Neural cell (in vitro differentiated cells): ENCODE measurements around the gene JMJD1C. TPM values are rescaled to one million over a fixed set of nuclear protein-coding genes. Genes with fewer than 3 reads are reported as not detected.

Experiments used
- H2AFZ ChIP-seq: fragments of 200-600, 300-800 bp; sonication (generic), shearing (Covaris generic); 2 replicates; pipeline ENCODE4 v1.6.0; 2014; ENCODE audit warnings: low read depth, mild to moderate bottlenecking, antibody characterized with exemption, low read length, moderate library complexity
- H3F3A ChIP-seq: fragments of 200-600 bp; shearing (Covaris generic); 2 replicates; pipeline ENCODE4 v1.6.1; 2016; ENCODE audit warnings: mild to moderate bottlenecking, moderate library complexity, mixed read lengths, antibody characterized with exemption, low read length; ENCODE audit not compliant: insufficient read depth, poor library complexity, severe bottlenecking
- H3K27ac ChIP-seq: fragments of 200-600, 300-800 bp; sonication (generic), shearing (Covaris generic); 2 replicates; pipeline ENCODE4 v1.5.1; 2014; ENCODE audit warnings: mild to moderate bottlenecking, low read length, moderate library complexity
- H3K27me3 ChIP-seq: fragments of 300-800, 200-600 bp; sonication (generic), shearing (Covaris generic); 2 replicates; pipeline ENCODE4 v1.6.0; 2014; ENCODE audit warnings: mild to moderate bottlenecking, low read depth, low read length, moderate library complexity; ENCODE audit not compliant: insufficient read depth
- H3K36me3 ChIP-seq: fragments of 300-800, 200-600 bp; sonication (generic), shearing (Covaris generic); 2 replicates; pipeline ENCODE4 v1.5.1; 2014; ENCODE audit warnings: mild to moderate bottlenecking, antibody characterized with exemption, low read length, moderate library complexity; ENCODE audit not compliant: insufficient read depth
- H3K4me2 ChIP-seq: fragments of 300-800, 200-600 bp; sonication (generic), shearing (Covaris generic); 2 replicates; pipeline ENCODE4 v1.6.0; 2014; ENCODE audit warnings: mild to moderate bottlenecking, low read length
- H3K4me3 ChIP-seq: fragments of 300-800, 200-600 bp; sonication (generic), shearing (Covaris generic); 2 replicates; pipeline ENCODE4 v1.5.1; 2014; ENCODE audit warnings: mild to moderate bottlenecking, low read length, moderate library complexity
- H3K79me2 ChIP-seq: fragments of 200-600 bp; shearing (Covaris generic); replicated peaks from 2 replicates; pipeline ENCODE4 v1.6.0; 2014; ENCODE audit warnings: mild to moderate bottlenecking, low read length, moderate library complexity; ENCODE audit not compliant: insufficient read depth
- H3K9ac ChIP-seq: fragments of 300-800, 200-600 bp; sonication (generic), shearing (Covaris generic); 2 replicates; pipeline ENCODE4 v1.6.1; 2016; ENCODE audit warnings: mild to moderate bottlenecking, low read length, mixed read lengths
- H3K9me2 ChIP-seq: fragments of 200-600 bp; shearing (Covaris generic); 2 replicates; pipeline ENCODE4 v1.6.1; 2016; ENCODE audit warnings: mild to moderate bottlenecking, low read length, mixed read lengths; ENCODE audit not compliant: insufficient read depth
- H3K9me3 ChIP-seq: fragments of 200-600, 300-800 bp; sonication (generic), shearing (Covaris generic); 2 replicates; pipeline ENCODE4 v1.6.1; 2016; ENCODE audit warnings: mild to moderate bottlenecking, mixed run types, low read length, moderate library complexity, mixed read lengths
- H4K20me1 ChIP-seq: fragments of 200-600 bp; shearing (Covaris generic); 2 replicates; pipeline ENCODE4 v1.6.1; 2016; ENCODE audit warnings: mild to moderate bottlenecking, mixed run types; ENCODE audit not compliant: insufficient read depth
- CTCF ChIP-seq: fragments of 450-650 bp; IDR thresholded peaks from 2 replicates; pipeline ENCODE4 v1.5.1; 2014; ENCODE audit warnings: antibody characterized with exemption, mild to moderate bottlenecking, moderate library complexity; ENCODE audit not compliant: poor library complexity, severe bottlenecking
- EP300 ChIP-seq: fragments of 450-650 bp; conservative IDR thresholded peaks from 2 replicates; pipeline ENCODE4 v1.6.1; 2014; ENCODE audit warnings: antibody characterized with exemption, mild to moderate bottlenecking, moderate library complexity; ENCODE audit not compliant: poor library complexity, severe bottlenecking
- EZH2 ChIP-seq: fragments of 200-600, 300-800 bp; shearing (Covaris generic), sonication (generic); IDR thresholded peaks from 2 replicates; pipeline ENCODE4 v1.6.1; 2014; ENCODE audit warnings: antibody characterized with exemption, low read length, borderline replicate concordance, mild to moderate bottlenecking; ENCODE audit not compliant: insufficient read depth, poor library complexity, severe bottlenecking
- MXI1 ChIP-seq: fragments of 450-650 bp; conservative IDR thresholded peaks from 2 replicates; pipeline ENCODE4 v1.6.1; 2014; ENCODE audit warnings: antibody characterized with exemption, mild to moderate bottlenecking; ENCODE audit not compliant: poor library complexity, severe bottlenecking
- POLR2AphosphoS5 ChIP-seq: IDR thresholded peaks from 2 replicates; pipeline ENCODE4 v1.6.1; 2012
- RAD21 ChIP-seq: fragments of 450-650 bp; conservative IDR thresholded peaks from 2 replicates; pipeline ENCODE4 v1.6.1; 2014; ENCODE audit warnings: antibody characterized with exemption, mild to moderate bottlenecking, moderate library complexity
- REST ChIP-seq: IDR thresholded peaks from 2 replicates; pipeline ENCODE4 v1.6.1; 2012; ENCODE audit warnings: borderline replicate concordance
- SMC3 ChIP-seq: fragments of 450-650 bp; conservative IDR thresholded peaks from 2 replicates; pipeline ENCODE4 v1.6.1; 2014; ENCODE audit warnings: antibody characterized with exemption, mild to moderate bottlenecking, moderate library complexity; ENCODE audit not compliant: poor library complexity
- TAF1 ChIP-seq: IDR thresholded peaks from 2 replicates; pipeline ENCODE4 v1.6.1; 2012; ENCODE audit warnings: low read depth
- polyA plus RNA-seq: library from polyadenylated mRNA; depleted of rRNA; stranded (reverse); fragments of >200 nt; gene quantifications from 2 replicates; pipeline ENCODE4 v1.2.3, GENCODE V29; 2014

The JMJD1C gene
- polyA plus RNA-seq, 1 donor from 2014 or later = 108 TPM

GRCh38 chr10:63125459-63125858 lies 340.3 kb downstream of the JMJD1C start:
- no peaks in the 10 kb centered on the region for H3K9me3 ChIP-seq
- H3K79me2 ChIP-seq = no peaks in the 10 kb centered on the region
- no peaks in the 10 kb centered on the region for H3F3A ChIP-seq
- no peak overlapping the region for H3K4me2 ChIP-seq
- no peak for TF ChIP-seq REST
- TF ChIP-seq TAF1 = no peak
- no peak for TF ChIP-seq EP300
- no peak for TF ChIP-seq MXI1
- TF ChIP-seq POLR2AphosphoS5 = no peak
- no peak for TF ChIP-seq RAD21
- TF ChIP-seq SMC3 = no peak
- no peak for TF ChIP-seq EZH2
- TF ChIP-seq CTCF = no peak
- H3K4me3 ChIP-seq = no peak overlapping the region
- H3K36me3 ChIP-seq = no peaks in the 10 kb centered on the region
- no peaks in the 10 kb centered on the region for H4K20me1 ChIP-seq
- H2AFZ ChIP-seq = no peak overlapping the region
- H3K9ac ChIP-seq = no peak overlapping the region
- H3K9me2 ChIP-seq = no peaks in the 10 kb centered on the region
- H3K27me3 ChIP-seq = no peaks in the 10 kb centered on the region
- H3K27ac ChIP-seq = no peak overlapping the region

DNA sequence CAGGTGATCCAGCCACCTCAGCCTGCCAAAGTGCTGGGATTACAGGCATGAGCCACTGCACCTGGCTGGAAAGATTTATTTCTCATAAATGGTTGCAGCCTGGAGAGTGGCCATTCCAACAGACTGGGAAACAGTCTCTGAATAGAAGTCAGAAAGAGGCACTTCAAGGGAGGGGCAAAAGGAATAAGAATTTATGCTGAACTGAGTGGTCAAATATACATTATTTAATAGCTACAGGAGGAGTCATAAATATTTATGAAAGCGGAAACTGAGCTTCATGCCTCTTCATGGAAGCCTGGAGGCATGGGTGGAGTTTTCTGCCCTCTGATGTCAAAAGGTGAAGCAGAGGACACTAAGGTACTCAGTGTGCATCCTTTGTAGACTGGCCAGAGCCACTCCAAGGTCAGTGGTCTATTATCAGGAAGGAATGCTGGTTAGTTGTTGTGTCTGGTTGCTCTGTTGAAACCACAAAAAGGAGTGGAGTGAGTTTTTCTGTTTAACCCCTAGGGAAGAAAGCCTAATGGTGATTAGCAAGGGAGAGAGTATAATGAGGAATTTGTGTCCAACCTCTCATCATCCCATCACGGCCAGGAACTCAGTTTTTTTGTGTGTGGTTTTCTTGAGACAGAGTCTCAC lies 341.9 kb downstream of the JMJD1C start:
- Histone ChIP-seq H3K9me3 (no peaks in the 10 kb centered on the region), H3F3A (no peaks in the 10 kb centered on the region), H3K79me2 (no peaks in the 10 kb centered on the region), H3K4me3 (no peak overlapping the region), H3K36me3 (no peaks in the 10 kb centered on the region), H3K9me2 (no peaks in the 10 kb centered on the region), H4K20me1 (no peaks in the 10 kb centered on the region), H3K9ac (no peak overlapping the region), H3K4me2 (no peak overlapping the region), H2AFZ (no peak overlapping the region), H3K27ac (no peak overlapping the region), H3K27me3 (no peaks in the 10 kb centered on the region)
- TF ChIP-seq TAF1 (no peak), EP300 (no peak)

DNA sequence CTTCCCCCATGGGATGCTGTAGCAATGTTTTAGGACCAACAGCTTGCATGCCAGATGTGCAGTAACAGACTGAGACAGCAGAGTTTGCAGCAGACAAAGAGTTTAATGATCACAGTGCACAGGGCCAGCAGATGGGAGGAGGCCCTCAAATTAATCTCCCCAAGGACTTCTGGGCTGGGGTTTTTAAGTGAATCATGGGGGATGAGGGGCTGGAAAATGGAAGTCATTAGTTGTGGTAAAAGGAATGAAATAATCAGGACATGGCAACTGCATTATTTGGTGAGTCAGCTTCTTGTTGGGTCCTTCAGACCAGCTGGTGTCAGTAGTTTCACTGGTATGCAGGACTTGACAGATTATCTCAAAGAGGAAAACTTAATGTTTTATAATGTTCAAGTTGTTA lies 345.2 kb downstream of the JMJD1C start:
- Histone ChIP-seq H3K9ac (no peak overlapping the region), H4K20me1 (no peaks in the 10 kb centered on the region), H3K4me2 (no peak overlapping the region), H3K79me2 (no peaks in the 10 kb centered on the region), H3K36me3 (no peaks in the 10 kb centered on the region), H3K9me3 (no peaks in the 10 kb centered on the region), H3K27ac (no peak overlapping the region), H3K9me2 (no peaks in the 10 kb centered on the region), H3F3A (no peaks in the 10 kb centered on the region), H3K4me3 (no peak overlapping the region), H2AFZ (no peak overlapping the region), H3K27me3 (no peaks in the 10 kb centered on the region)
- TF ChIP-seq CTCF (no peak), POLR2AphosphoS5 (no peak), TAF1 (no peak), EZH2 (no peak), MXI1 (no peak), REST (no peak), SMC3 (no peak), EP300 (no peak), RAD21 (no peak)
